Activated gamma-delta T cell treated with Interleukin-2 at 50 U/mL for 16 hours (primary cell): ENCODE data around the gene GRIK5.

Source experiments
- DNase-seq: peaks from one replicate; pipeline ENCODE4 v3.0.0-alpha.2; 2020

GRIK5 gene

GRCh38 chr19:42075364-42075615 is 5.3 kb upstream of the GRIK5 start:
- DNase-seq: no peak

GRCh38 chr19:42074513-42075363 is 4.7 kb upstream of the GRIK5 start:
- no peak for DNase-seq

GRCh38 chr19:42071247-42071646 is 1.2 kb upstream of the GRIK5 start:
- no peak for DNase-seq

- DNase-seq: no peak
Measured at GRCh38 chr19:42068756-42069571, 1.0 kb downstream of the GRIK5 start.

GRCh38 chr19:42068361-42068755 is 1.6 kb downstream of the GRIK5 start:
- no peak for DNase-seq

- no peak for DNase-seq
Measured at GRCh38 chr19:42067315-42067888, 2.6 kb downstream of the GRIK5 start.

GRCh38 chr19:42066075-42066754 is 3.8 kb downstream of the GRIK5 start:
- no peak for DNase-seq

GRCh38 chr19:42065511-42065910 is 4.5 kb downstream of the GRIK5 start:
- no peak for DNase-seq

GRCh38 chr19:42065051-42065450 is 5.0 kb downstream of the GRIK5 start:
- DNase-seq: no peak

GRCh38 chr19:42064432-42064831 is 5.6 kb downstream of the GRIK5 start:
- no peak for DNase-seq

GRCh38 chr19:42062381-42062780 is 7.6 kb downstream of the GRIK5 start:
- DNase-seq: no peak

- no peak for DNase-seq
Measured at GRCh38 chr19:42060117-42060516, 9.9 kb downstream of the GRIK5 start.

GRCh38 chr19:42059196-42059595 is 10.8 kb downstream of the GRIK5 start:
- no peak for DNase-seq

GRCh38 chr19:42057846-42058245 is 12.2 kb downstream of the GRIK5 start:
- DNase-seq: no peak

GRCh38 chr19:42054205-42054604 is 15.8 kb downstream of the GRIK5 start:
- DNase-seq: no peak

- no peak for DNase-seq
Measured at GRCh38 chr19:42053037-42053935, 16.7 kb downstream of the GRIK5 start.

- no peak for DNase-seq
Measured at GRCh38 chr19:42052241-42052863, 17.7 kb downstream of the GRIK5 start.

GRCh38 chr19:42051166-42052115 is 18.6 kb downstream of the GRIK5 start:
- DNase-seq: no peak

- no peak for DNase-seq
Measured at GRCh38 chr19:42048992-42049391, 21.0 kb downstream of the GRIK5 start.

GRCh38 chr19:42045575-42045974 is 24.4 kb downstream of the GRIK5 start:
- no peak for DNase-seq
